ENCODE results near the gene NUP188.

NUP188 gene

DNA sequence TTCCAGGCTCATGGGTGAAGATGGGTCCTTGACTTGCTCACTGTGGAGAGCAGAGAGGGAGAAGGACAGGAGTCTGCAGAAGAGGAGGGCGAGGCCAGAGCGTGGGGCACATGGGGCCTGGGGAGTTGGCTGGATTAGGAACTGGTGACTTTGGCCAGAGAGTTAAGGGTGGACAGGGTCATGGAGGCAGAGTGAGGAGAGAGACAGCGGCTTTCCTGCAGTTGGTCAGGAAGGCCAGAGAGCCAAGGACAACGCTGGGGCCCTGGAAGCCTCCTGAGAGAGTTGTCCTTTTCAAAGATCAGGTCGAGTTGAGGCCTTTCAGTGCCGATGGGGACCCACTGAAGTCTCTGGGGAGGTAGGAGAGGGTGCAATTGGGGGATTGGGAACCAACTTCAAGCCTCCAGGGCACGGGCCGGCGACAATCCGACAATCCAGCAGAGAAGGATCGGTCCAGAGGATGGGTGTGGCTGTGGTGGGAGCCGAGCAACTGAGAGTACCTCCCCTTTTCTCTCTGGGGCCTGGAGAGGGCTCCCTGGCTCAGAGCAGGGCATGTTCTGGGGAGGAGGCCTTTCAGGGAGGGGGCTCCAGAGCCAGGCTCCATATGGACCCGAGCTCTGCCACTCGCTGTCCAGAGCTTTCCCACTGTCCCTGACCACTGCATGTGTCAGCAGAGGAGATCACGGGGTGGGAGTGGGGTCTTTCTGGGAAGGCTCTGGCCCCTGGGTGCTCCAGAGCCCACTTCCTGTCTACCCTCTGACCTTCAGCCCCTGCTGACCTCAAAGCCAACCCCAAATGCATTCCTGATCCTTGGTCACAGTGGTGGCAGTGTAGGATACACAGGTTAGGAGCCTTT, 34.2 kb upstream of the NUP188 start:
- DNase-seq (ENCODE audit: low read depth in 2 of 2): no peak

DNA sequence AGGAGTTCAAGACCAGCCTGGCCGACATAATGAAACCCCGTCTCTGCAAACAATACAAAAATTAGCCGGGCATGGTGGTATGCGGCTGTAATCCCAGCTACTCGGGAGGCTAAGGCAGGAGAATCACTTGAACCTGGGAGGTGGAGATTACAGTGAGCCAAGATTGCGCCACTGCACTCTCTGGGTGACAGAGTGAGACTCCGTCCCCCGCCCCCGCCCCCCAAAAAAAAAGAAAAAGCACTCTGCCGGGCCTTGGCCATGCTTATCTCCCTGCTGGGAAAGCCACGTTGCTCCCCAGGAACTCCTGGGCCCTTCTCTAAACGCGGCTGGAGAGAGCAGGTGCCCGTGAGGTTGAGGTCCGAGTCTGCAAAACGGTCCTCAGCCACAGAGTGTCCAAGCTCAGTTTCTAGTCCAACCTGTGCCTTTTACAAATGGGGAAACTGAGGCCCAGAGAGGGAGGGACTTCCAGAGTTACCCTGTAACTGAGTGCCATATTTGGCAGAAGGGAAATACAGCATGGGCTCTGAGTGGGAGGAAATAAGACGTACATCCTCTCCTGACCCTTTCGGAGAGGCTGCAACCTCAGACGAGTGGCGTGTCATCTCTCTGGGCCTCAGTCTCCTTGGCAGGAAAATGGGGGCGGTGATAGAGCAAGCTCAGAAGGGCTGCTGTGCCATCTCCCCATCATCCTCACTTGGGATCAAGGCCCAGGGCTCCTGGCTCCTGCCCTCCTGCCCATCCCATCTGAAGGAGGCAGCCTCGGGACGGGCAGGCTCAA, 33.3 kb upstream of the NUP188 start:
- no peak for DNase-seq (ENCODE audit: low read depth in 2 of 2)

DNA sequence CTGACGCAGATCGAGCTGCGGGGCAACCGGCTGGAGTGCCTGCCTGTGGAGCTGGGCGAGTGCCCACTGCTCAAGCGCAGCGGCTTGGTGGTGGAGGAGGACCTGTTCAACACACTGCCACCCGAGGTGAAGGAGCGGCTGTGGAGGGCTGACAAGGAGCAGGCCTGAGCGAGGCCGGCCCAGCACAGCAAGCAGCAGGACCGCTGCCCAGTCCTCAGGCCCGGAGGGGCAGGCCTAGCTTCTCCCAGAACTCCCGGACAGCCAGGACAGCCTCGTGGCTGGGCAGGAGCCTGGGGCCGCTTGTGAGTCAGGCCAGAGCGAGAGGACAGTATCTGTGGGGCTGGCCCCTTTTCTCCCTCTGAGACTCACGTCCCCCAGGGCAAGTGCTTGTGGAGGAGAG, 31.3 kb upstream of the NUP188 start:
- no peak for DNase-seq (ENCODE audit: low read depth in 2 of 2)

DNA sequence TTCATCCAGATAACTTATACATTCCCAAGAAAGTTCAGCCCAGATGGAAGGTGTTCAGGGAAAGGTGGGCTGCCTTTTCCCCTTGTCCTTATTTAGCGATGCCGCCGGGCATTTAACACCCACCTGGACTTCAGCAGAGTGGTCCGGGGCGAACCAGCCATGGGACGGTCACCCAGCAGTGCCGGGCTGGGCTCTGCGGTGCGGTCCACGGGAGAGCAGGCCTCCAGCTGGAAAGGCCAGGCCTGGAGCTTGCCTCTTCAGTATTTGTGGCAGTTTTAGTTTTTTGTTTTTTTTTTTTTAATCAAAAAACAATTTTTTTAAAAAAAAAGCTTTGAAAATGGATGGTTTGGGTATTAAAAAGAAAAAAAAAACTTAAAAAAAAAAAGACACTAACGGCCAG, 30.8 kb upstream of the NUP188 start:
- DNase-seq (ENCODE audit: low read depth in 2 of 2): no peak

DNA sequence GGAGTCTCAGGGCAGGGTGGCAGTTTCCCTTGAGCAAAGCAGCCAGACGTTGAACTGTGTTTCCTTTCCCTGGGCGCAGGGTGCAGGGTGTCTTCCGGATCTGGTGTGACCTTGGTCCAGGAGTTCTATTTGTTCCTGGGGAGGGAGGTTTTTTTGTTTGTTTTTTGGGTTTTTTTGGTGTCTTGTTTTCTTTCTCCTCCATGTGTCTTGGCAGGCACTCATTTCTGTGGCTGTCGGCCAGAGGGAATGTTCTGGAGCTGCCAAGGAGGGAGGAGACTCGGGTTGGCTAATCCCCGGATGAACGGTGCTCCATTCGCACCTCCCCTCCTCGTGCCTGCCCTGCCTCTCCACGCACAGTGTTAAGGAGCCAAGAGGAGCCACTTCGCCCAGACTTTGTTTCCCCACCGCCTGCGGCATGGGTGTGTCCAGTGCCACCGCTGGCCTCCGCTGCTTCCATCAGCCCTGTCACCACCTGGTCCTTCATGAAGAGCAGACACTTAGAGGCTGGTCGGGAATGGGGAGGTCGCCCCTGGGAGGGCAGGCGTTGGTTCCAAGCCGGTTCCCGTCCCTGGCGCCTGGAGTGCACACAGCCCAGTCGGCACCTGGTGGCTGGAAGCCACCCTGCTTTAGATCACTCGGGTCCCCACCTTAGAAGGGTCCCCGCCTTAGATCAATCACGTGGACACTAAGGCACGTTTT, 30.2 kb upstream of the NUP188 start:
- DNase-seq (ENCODE audit: low read depth in 2 of 2): no peak

DNA sequence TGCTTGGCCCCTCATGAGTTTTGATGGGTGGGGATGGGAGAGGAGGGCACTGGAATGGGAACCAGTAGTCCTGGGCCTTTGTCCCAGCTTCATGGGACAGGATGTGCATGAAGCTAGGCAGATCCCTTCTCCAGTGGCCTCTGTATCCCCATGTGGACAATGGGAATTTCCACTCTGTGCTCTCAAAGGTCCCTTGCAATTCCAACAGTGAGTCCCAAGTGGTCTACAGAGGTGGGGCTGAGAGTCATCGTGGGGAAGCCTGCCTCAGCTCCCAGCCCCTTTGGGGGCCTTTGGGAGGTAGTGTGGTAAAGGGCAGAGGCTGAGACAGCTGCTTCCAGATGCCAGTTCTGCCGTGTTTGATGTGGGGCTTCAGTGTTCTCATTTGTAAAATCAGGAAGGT, 28.6 kb upstream of the NUP188 start:
- DNase-seq (ENCODE audit: low read depth in 2 of 2): no peak

DNA sequence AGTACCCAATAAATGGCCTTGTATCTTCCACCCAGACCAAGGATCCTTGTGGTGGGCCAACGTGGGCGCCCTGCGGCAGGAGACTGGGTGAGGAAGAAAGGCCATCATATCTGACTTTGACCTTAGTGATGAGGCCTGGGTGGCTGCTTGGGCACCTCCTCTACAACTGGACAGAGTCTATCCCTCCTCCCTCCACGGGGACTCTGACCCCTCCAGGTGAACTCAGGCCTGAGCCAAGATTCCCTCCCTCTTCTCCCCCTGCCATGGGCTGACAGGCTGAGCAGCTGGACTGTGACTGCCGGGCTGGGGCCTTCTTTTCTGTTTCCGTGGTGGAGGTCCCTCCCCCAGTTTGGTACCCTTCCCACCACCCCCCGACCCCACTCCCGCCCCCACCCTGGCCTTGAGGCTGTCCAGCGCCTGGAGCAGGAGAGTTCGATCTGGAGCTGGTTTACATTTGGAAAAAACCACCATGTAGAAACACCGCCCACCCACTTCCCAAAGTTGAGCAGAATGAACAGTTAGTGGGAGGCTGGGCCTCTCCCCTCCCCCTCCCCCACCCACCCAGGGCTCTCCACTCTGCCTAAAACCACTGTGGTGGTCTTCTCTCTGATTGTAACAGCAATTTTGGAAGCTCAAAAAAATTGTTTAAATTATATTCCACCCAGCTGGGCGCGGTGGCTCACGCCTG, 28.0 kb upstream of the NUP188 start:
- no peak for DNase-seq (ENCODE audit: low read depth in 2 of 2)

DNA sequence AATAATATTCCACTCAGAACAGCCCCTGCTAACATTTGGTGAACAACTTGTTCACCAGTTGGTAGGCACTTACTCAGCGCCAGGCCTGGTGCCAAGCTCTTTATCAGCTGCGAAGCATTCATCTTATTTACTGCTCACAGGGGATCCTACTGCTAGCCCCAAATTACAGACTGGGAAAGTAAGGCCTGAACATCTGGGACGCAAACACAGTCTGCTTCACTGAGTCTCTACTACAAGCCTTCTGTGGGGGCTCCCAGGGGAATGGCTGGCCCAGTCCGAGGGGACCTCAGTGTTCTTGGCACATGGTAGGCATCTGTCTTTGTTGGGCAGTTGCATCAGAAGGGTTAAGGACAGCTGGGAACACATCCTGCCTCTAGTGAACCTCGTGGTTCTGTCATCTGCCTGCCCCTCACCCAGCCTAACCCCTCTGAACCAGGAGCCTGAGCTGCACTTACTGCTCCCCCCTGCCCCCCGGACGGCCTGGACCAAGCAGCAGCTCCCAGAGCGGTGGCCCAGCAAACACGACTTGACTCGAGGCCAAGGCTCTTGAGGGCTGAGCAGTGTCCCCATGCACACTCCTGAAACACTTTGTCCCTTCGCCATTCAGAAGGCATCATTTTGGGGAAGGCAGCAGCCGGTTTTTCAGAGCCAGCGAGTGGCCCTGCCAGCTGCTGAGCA, 27.0 kb upstream of the NUP188 start, which contains the start of gene PHYHD1:
TSS of gene PHYHD1 (plus strand) at position 602 of the 678 bp plus-strand sequence. CDS start 1,342 bp downstream, outside the sequence.
- no peak for DNase-seq (ENCODE audit: low read depth in 2 of 2)

DNA sequence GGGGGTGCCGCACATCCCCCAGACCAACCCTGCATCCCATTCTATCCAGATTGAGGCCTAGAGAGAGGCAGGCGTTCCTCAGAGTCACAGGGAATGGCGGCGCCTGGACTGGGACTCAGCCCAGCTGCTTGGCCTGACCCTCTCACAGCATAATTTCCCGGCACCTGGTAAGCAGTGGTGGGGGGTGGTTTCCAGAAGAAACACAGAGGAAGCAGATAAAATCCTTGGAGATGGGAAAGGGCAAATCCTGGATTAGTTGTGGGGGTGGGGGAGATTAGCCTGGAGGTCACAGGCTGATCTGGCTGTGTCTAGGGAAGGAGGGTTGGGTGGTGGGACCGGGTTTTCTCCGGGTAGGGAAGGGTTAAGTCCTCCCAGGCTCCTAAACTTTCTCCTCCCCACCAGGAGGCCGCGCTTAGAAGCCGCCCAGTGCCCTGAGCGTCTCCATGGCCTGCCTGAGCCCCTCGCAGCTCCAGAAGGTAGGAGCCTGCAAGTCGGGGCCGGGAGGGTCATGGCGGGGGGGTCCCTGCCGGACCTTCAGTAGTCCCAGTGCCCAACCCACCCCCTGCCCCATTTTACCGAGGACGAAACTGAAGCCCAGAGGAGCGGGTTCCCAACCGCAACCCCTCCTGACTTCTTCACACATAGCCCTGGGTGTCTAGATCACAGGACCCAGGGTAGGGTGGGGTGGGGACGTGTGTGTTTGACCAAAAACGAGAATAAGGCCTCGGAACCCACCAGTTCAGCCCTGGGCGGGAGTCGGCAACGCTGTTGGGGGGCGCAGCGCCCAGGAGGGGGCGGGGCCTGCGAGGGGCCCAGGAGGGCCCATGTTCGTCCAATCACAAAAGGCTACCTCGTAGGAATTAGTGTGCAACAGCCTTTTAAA, 25.4 kb upstream of the NUP188 start:
- DNase-seq (ENCODE audit: low read depth in 2 of 2): no peak

DNA sequence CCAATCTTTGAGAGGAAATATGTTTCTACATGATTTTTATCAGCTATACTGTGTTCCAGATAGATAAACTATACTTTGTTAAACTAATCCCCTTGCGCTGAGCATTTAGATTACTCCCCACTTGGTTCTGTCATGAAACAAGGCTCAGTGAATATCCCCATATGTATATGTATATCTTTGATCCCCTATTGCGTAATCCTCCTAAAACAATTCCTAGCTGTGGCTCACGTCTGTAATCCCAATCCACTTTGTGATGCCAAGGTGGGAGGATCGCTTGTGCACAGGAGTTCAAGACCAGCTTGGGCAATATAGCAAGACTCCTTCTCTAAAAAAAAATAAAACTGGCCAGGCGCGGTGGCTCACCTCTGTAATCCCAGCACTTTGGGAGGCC, 24.0 kb upstream of the NUP188 start:
- no peak for DNase-seq (ENCODE audit: low read depth in 2 of 2)

DNA sequence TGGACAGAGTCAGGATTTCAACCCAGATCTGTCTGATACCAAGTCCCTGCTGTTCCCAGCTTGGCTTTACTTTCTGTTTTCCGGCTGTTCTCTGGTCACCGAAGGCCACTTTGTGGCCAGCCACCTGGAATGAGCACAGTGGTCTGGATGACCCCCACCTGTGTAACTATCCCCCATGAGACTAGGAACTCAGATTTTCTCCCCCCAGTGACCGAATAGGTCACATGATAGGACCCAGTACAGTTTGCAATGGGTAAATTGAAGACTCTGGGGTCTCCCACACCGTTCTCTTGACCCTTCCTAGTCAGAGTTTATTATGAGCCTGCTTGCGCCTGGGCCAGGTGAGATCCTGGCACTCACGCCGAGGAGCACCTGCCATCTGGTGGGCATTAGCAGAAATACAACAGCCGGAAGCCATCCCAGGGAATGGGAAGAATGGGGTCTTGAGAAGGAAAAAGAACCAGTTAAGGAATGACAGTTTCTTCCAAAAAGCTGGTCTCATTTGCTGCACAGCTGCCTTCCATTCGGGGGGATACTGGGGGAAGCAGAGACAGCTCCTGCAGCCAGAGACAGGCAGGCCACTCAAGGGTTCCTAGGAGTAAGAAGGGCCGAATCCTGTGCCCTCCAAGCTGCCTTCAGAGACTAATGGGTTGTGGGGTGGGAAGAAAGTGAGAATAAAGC, 19.6 kb upstream of the NUP188 start:
- no peak for DNase-seq (ENCODE audit: low read depth in 2 of 2)

DNA sequence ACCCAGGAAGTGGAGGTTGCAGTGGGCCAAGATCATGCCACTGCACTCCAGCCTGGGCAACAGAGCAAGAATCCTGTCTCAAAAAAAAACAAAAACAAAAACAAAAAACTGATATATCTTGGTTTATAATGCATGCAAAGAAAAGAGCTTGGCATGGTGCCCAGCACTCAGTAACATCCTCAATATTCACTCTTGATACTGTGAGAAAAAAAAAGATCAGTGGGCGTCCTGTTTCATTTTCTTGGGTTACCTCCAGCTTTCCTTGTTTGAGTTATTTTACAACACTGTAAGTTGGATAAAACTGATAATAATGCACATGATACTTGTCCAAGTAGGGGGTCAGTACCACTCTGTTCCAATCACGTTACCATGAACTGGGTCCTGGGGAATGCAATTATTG, 18.9 kb upstream of the NUP188 start:
- DNase-seq (ENCODE audit: low read depth in 2 of 2): no peak

DNA sequence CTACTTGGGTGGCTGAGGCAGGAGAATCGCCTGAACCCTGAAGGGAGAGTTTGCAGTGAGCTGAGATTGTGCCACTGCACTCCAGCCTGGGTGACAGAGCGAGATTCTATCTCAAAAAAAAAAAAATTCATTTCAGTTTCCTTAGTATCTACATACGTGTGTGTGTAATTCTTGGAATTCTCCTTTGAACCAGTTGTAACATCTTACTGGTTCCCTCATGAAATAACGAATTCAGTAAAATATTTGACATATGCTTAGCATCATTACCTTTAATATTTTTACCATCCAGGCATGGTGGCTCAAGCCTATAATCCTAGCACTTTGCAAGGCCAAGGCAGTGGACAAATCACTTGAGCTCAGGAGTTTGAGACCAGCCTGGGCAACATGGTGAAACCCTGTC, 17.9 kb upstream of the NUP188 start:
- no peak for DNase-seq (ENCODE audit: low read depth in 2 of 2)

DNA sequence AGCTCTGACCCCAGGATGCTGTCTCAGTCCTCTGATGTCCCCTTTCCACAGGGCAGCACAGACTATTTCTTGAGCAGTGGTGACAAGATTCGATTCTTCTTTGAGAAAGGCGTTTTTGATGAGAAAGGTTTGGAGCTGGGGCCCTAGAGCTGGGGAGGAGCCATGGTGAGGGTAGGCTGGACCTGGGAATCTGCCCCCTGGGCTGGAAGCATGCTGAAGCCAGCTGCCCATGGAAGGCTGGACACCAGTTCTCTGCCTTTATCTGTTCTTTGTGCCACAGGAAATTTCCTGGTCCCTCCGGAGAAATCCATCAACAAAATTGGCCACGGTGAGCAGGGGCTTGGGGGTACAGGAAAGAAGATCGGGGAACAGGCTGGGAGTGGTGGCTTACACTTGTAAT, 13.8 kb upstream of the NUP188 start:
- DNase-seq (ENCODE audit: low read depth in 2 of 2): no peak

DNA sequence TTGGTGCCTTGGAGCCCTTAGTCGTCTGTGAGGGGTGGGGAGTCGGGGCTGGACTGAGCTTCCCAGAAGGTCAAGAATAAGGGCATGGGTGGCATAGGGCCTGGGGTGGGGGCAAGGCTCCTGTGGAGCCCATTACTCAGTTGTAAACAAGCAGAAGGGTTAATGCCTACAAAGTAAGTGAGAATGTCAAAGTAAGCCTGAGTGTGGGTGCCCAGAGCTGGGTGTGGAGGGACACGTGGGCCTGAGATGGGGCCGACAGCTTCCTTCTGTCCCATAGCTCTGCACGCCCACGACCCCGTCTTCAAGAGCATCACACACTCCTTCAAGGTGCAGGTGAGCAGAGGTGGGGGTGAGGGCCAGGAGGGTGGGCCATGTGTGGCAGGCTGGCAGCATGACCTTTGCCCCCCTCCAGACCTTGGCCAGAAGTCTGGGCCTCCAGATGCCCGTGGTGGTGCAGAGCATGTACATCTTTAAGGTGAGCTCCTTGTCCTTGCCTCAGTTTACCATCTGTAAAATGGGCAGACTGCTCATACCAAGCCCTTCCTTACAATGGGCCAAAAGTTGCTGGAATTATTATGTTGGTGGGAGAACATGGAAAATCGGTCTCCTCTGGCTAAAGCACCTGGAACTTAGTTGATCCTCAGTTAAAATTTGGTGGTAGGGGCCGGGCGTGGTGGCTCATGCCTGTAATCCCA, 11.2 kb upstream of the NUP188 start:
- no peak for DNase-seq (ENCODE audit: low read depth in 2 of 2)

DNA sequence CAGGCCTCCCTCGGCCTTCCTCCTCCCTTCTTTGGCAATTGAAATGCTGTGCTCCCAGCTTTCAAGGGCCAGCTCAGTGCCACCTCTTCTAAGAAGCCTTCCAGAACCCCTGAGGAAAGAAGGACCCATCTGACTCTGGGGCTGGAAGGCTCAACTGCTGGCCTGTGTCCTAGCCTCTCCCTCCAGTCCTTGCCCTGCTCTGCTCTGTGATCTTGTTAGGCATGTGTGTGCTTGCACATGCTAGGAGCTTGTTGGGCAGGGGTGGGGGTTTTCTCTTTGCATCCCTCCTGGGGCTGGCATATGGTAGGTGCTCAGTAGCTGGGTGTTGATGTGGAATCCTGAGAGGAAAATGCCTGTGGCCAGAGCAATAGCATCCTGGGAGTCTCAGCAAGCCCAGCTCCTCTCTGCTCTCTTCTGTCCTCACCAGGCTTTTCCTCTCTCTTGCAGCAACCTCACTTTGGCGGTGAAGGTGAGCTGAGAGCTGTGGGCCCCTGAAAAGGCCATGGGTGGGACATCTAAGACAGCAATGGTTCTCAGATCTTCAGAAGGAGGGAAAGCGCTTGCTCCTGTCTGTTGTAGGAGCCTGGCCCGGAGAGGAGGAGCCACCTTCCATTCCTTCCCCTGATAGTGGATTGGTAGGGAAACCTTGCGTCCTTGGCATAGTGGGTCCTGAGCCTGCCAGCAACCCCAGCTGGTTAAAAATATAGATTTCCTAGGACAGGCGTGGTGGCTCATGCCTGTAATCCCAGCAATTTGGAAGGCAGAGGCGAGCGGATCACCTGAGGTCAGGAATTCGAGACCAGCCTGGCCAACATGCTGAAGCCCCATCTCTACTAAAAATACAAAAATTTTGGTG, 10.0 kb upstream of the NUP188 start:
- no peak for DNase-seq (ENCODE audit: low read depth in 2 of 2)

DNA sequence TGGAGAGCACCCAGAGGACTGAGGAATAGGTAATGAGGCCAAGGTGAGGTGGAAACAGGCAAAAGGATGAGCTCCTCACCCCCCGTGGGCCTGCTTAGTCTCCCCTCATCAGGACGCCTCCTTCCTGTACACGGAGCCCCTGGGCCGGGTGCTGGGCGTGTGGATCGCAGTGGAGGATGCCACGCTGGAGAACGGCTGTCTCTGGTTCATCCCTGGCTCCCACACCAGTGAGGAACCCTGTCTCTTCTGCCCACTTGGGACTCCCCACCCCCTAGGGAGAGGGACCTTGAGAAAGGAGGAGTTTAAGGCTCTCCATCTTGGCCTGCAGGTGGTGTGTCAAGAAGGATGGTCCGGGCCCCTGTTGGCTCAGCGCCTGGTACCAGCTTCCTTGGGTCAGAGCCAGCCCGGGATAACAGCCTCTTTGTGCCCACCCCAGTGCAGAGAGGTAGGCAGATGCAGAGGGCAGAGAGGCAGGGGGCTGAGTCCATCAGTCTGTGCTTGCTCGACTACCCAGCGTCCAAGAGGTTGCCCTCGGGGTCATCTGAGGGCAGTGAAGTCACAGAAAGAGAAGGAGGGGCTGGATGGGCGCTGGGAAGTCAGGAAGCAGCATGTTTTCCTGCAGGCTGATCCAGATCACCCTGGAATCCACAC, 7.1 kb upstream of the NUP188 start:
- no peak for DNase-seq (ENCODE audit: low read depth in 2 of 2)
